Measurements from ENCODE around the gene MVD.

MVD gene, protein sequence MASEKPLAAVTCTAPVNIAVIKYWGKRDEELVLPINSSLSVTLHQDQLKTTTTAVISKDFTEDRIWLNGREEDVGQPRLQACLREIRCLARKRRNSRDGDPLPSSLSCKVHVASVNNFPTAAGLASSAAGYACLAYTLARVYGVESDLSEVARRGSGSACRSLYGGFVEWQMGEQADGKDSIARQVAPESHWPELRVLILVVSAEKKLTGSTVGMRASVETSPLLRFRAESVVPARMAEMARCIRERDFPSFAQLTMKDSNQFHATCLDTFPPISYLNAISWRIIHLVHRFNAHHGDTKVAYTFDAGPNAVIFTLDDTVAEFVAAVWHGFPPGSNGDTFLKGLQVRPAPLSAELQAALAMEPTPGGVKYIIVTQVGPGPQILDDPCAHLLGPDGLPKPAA

DNA sequence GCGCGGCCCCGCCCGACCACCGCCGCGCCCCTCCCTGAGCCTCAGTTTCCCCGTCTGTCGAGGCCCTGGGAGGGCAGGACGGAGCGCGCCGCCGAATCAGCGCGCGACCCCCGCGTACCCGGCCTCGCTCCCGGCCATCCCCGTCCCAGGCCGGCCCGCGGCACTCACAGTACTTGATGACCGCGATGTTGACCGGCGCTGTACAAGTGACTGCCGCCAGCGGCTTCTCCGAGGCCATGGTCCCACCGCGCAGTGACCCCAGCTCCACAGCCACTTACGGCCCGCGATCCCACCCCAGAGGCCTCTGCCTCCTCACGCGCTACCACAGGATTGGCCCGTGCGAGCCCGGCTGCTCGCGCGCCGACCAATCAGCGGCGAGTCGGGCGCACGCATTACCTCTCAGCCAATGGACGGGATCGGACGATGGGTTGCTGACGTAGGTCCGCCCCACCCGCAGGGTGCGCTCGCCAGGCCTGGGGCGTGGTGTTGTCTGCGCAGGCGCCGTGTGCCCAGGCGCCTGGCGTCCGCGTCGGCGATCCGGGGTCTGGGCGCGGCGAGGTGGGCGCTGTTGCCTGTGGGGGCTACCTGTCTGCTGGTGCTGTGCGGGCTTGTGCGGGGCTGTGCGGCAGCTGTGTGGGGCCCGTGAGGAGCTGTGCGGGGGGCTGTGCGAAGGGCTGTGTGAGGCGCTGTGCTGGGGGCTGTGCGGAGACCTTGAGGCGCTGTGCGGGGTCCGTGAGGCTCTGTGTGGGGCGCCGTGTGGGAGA, at the start of gene MVD:
Gene MVD (minus strand): TSS at position 249 of the 764 bp plus-strand sequence. CDS start 11 bp downstream, at position 238.
- peak; percentile 100 for FAIRE-seq

DNA sequence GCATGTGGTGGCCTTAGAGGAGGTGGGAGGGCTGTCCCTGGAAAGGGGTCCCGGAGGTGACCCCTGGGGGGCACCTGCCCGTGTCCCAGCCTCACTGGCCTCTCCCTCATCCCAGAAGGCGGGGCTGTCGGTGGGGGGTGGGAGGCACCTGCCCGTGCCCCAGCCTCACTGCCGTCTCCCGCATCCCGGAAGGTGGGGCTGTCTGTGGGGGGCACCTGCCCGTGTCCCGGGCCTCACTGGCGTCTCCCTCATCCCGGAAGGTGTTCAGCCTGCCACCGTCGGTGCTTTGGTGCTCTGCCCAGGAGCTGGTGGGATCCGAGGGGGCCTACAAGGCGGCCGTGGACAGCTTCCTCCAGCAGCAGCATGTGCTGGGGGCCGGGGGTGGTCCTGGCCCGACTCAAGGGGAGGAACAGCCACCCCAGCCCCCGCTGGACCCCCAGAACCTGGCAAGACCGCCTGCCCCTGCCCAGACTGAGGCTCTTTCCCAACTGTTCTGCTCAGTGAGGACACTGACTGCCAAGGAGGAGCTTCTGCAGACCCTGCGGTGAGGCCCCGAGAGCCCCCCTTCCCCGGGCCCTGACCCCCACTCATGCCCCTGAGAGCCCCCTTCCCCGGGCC, 49.6 kb upstream of the MVD start:
- no peak for FAIRE-seq
- DNase-seq (ENCODE audit: insufficient read length, low spot score): no peak

More for the DNA sequence above, at the start of gene MVD:
- peak; percentile 100 for DNase-seq (ENCODE audit: insufficient read length, low spot score)

DNA sequence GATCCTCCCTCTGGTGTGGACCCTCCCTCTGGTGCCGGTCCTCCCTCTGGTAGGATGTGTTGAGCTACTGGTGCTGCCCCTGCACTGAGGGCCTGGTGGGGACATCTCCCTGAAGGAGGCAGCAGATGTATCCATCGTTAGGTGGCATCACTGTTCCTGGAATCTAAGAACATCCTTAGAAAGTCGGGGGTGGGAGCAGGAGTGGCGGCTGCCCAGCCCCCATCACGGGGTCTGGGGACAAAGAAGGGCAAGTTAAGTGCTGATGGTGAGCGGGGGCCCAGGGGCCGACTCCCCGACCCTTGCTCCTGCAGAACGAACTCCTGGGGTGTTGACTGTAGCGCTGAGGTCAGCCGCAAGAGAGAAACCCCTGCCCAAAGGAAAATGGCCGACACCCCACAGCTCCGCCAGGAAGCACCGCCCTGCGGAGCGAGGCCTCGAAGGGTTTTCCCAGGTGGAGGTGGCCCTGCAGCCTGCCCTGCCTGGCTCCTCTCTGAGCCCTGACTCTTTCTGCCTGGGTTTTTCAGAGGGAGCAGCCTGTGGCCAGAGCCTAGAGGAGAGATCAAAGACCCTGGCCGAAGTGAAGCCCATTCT, 49.0 kb upstream of the MVD start:
- DNase-seq (ENCODE audit: insufficient read length, low spot score) (no peak), FAIRE-seq (no peak)

DNA sequence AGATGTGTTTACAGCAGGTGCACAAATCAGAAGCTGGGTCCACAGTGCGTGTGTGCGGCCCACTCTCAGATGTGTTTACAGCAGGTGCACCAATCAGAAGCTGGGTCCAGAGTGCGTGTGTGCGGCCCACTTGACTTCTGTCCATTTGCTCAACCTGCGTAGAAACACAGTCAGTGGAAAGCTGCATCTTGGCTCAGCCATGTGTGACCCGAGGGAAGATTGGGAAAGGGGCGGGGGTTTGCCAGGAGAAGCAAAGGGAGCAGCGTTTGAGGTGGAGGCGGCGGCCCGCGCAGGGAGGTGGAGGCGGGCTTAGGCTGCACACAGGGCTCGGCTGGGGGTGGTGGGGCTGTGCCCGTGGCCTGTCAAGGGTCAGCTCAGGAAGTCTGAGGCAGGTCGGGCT, 47.7 kb upstream of the MVD start:
- DNase-seq (ENCODE audit: insufficient read length, low spot score) (no peak), FAIRE-seq (no peak)

DNA sequence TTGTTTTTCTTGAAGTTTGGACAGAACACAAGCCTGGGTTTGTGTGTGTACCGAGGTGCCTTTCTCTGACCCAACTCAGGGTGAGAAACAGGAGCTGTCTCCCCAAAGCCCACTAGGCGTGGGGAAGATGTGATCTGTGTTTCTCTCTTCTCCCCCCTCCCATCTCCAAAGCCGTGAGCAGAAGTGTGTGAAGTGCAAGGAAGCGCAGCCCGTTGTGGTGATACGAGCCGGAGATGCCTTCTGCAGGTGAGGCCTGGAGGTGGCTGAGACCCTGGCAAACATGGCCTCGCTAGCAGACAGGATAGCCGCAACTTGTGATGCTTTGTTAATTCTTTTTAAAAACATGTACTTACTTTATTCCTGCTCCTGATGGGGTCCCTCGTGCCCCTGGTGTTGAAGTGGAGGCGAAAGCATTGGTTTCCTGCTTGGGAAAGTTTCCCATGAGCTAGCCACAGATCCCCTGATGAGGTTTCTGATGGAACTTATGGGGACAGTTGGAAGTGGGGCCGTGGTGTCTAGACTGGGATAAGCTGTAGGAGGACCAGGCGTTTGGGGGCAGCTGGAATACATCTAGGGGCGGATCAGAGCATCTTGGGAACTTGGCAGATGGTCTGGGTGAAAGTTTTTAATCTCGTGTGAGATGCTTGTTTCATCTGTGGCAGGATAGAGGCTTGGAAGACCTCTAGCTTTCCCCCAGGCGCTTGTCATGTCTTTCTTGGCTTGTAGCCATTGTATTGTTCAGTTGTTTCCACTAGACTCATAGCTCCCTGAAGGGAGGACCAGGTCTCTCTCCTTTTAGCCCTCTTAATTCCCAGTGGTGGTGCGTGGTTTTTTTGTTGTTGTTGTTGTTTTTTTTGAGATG, 44.3 kb upstream of the MVD start:
- FAIRE-seq (no peak), DNase-seq (ENCODE audit: insufficient read length, low spot score) (no peak)

DNA sequence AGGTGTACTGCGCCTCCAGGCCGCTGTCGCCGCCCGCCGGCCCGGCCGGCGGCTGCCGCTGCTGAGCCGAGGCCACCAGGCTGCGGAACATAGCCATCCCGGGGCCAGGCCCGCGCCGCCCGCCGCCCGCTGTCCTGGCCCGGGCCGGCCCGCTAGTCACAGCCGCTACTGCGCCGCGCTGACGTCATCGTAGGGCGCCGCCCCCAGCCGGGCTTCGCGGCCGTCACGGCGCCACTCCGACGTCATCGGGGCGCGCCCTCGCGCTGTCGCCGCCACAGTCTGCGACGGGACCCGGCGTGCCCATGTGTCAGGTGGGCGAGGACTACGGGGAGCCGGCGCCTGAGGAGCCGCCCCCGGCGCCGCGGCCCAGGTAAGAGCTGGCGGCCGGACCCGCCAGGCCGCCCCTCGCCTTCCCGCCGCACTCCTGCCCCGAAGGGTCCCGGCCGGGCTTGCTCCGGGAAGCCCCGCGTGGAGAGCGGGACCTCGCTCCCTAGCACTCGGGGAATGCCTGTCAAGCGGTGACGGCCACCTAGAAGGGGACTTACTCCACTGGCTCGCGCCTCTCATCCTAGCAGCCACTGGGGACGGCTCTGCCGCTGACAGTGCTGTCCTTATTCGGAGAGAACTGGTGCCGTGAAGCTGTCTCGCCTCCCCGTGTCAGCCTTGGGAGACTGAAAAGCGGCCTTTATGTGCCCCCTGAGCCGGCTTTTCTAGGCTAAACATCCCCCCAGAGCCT, 43.5 kb upstream of the MVD start, which contains the start of the genes CTU2 and RNF166:
Gene CTU2 (plus strand): TSS at position 275 of the 736 bp plus-strand sequence. CDS start 28 bp downstream, at position 303.
Gene RNF166 (minus strand): TSS at position 180 of the 736 bp plus-strand sequence. CDS start 83 bp downstream, at position 97.
- FAIRE-seq (peak; percentile 100), DNase-seq (ENCODE audit: insufficient read length, low spot score) (peak; percentile 97)

DNA sequence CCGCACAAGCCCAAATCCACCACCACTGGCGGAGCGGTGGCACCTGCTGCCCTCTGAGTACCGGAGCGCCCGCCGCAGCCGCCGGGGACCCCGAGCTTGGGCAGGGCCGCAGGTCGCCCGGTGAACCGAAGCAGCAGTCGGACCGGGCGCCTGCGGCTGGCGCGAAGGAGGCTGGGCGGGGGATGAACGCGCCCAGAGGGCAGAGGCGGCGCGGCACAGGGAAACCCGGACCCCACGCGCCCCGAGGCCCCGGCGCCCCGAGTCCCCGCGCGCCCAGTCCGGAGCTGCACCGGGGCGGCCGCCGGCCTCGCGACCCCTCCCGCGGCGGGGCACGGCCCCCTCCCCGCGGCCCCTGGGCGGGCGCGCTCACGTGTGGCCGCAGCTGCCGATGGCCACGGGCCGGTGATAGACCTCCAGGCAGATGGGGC, 42.9 kb upstream of the MVD start:
- peak; percentile 57 for FAIRE-seq
- DNase-seq (ENCODE audit: insufficient read length, low spot score): peak; percentile 24

DNA sequence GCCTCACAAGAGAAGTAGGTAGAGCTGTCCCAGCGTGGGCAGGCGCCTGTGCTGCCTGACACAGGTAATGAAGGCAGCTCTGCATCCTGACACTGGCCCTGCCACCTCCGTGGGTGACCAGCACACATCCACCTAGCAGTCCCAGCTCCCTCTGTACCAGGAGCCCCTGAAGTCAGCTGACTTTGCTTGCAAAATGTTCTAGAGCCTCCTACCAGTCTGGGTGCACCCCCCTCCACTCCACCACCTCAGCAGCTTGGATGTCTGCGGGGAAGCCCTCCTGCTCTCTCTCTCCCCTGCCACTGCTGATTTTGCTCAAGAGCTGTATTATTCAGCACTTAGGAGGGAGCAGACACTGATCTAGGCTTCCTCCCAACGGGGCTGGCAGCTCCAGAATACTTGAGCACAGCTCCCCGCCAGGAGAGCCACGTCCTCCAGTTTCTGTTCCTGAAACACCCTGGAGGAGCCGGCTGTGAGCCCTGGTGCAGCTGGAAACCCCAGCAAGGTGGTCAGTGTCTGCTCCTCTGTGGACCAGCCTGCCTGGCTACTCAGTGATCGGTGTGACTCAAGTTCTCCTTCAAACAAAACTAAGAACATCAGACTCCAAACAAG, 42.3 kb upstream of the MVD start:
- no peak for DNase-seq (ENCODE audit: insufficient read length, low spot score)
- no peak for FAIRE-seq

DNA sequence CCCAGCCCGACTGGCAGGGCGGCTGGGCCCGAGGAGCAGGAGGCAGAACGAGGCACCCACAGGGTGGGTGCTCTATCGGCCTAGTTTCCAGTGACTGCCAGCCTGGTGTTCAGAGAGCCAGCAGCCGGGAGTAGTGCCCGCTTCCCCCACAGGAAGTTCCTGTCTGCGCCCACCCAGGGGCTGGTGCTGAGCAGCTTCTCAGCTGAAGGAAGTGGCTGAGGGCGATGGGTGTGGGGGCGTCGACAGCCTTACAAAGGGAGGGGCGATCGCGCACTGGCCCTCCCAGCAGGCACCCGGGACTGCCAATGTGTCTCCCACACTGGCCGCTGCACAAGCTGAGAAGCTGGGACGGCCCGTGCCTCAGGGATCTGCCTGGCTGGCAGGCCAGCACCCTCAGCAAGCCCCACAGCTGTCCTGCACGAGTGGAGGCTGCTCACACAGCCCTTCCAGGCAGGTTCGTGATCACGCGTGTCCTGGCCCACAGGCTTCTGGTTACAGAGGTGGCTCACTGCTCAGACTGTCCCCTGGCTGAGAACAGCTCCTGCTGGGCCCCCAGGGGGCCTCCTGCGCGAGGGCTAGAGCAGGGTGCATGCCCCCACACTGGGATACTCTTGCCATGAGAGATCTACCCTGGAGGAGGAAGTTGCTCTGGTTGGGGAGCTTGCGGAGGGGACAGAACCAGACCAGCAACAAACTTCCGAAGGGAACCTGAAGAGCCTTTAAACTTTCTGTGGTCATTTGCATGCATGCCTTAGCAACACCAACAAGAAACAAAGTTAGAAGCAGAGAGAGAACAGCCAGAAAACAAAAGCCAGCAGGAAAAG, 40.8 kb upstream of the MVD start:
- DNase-seq (ENCODE audit: insufficient read length, low spot score) (no peak), FAIRE-seq (no peak)

DNA sequence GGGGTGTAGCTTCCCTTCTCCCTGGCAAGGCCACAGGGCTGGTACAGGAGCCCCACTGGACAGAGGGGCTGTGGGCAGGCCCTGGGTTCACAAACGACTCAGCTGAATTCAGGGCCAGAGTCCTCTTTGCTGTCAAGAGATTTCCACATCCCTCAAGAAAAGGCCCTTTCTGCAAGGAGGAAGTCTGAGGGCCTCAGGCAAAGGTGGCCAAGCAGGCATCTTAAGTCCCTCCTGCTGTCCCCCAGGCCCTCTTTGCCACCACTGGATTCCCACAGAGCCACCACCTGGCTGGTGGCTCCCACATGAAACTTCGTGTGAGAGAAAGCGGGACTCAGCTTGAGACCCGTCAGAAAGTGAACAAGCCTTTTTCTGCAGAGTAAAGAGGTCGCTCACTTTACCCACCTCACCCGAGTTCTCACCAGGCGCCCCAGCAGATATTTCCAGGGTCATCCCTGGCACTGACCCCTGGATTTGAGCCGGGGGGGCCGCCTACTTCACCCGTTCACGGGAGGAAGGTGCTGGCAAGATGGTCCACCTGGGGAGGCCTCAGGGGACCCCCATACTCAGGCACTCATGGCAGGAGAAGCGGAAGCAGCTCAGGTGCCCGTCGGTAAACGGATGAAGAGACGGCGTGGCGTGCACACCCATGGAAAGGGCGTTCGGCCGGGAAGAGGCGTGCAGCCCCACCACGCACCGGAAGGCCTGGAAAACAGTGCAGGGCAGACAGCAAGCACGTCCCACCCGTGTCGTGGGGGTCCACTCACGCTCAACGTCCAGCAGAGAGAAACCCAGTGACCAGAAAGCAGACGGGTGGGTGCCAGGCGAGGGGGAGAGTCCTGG, 39.7 kb upstream of the MVD start:
- FAIRE-seq (no peak), DNase-seq (ENCODE audit: insufficient read length, low spot score) (no peak)

DNA sequence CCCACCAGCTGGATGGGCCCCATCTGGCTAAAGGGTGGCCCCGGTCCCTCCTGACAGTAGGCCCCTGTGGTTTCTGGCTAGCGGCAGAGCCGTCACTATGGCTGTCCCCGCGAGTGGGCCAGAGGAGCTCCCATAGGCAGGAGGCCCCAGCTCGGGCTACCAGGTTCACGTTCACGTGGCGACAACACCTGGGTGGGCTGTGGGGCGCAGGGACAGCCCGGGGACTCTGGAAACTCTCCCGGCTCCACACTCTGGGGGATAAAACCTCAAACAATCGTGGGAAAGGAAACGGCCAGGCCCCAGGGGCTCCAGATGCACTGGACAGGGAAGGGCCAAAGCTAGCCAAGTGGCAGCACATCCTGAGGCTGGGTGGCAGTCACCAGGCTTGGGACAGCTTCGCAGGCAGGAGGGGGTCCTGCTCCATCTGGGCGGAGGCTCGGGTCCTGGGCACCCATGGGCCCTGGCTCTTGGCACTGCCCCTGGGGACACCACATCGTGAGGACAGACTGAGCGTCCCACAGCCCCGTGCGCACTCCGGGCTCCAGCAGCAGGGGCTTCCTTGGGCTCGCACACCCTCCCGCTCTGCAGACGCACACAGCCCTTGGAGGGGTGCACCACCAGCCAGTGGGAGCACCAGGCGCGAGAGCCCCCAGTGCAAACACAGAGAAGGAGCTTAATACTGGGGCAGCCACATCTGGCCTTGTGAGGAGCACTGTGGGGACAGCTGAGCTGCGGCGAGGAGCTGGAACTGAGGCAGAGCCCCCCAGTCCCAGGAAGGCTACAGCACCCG, 38.9 kb upstream of the MVD start:
- no peak for FAIRE-seq
- DNase-seq (ENCODE audit: insufficient read length, low spot score): no peak

DNA sequence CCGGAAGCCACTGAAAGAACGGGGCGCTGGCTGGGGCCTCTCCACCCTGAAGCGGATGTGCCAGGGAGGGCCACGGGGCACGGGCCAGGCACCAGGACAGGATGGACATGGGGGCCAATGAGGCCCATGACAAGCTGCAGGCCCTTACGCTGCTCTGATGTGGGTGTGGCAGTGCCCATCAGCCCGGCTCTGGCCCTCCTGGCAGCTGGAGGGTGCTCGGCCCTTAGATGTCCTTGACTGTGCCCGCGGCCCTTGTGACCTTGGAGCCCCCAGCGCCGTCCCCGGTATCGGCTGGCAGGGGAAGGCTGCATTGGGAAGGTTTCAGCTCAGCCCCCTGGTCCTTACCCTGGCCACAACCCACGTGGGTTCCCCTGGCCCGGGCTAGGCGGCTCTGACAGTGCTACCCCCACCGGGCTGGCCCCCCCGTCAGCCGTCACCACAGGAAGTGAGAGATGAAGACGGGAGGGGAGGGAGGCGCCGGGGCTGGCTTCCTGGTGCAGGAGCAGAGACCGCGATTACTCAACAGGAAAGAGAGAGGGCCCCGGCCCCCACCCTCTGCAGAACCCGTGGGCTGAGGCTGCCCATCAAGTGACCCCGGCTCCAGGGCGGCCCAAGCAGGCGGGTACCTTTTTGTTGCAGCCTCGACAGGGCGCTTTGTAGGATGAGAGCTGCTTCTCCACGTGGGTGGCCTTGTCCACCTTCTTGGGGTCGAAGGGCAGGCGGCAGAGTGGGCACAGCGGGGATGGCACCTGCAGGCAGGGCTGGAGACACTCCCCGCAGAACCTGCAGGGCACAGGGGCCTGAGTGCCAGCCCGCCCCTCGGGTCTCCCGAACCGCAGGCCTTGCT, 38.0 kb upstream of the MVD start:
- DNase-seq (ENCODE audit: insufficient read length, low spot score): peak; percentile 93
- peak; percentile 94 for FAIRE-seq

DNA sequence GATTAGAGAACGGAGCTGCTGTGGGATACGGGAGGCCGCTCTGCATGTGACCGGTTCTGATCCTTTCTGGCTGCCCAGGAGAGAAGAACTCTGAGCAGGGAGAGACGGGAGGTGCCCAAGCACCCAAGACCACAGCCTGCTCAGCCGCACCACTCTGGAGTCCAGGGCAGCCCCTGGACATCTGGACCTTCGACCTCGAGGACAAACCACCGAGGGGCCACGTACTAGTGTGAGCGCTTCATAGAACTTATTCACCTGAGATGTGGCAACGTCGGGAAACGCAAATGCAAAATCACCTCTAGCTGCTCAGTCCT, 37.4 kb upstream of the MVD start:
- FAIRE-seq (no peak), DNase-seq (ENCODE audit: insufficient read length, low spot score) (no peak)

DNA sequence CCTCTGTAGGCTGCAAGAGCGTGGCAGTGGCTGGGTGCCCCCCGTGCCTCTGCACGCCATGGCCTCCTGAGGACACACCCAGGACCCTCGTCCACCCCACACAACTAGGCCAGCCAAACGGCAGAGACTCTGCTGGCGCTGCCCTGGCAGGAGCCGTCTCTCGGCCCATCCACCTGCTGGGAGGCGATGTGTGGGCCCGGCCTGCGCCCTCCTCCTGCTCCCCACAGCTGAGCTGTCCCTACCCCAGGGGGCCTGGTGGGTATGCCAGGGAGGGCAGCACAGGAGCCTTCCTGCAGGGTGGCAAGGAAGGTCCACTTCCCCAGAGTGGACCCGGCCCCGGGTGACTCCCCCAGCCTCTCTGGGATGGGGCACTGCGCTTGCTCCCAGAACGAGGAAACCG, 36.3 kb upstream of the MVD start:
- DNase-seq (ENCODE audit: insufficient read length, low spot score): no peak
- no peak for FAIRE-seq

DNA sequence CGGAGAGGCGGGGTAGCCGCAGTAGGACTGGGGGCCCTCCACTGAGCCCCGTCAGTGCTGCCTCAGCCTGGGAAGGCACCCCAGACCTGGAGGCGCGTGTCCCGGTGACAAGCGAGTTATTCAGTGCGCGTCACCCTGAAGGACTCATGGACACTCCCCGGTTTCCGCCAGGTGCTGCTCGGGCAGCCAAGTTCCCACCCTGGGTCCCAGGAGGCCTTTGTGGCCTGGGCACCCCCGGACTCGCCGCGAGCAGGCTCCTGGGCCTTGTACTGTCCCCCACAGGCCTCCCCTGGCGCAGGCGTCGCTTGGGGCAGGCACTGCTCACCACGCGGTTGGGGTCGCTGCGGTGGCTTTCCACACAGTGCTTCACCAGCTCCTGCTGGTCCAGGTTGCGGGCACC, 35.8 kb upstream of the MVD start:
- DNase-seq (ENCODE audit: insufficient read length, low spot score): no peak
- no peak for FAIRE-seq
